Measurements from ENCODE around the gene BIRC7.

The BIRC7 gene

GRCh38 chr20:63225082-63225454 is 10.6 kb upstream of the BIRC7 start:
- DNase-seq (ENCODE audit: low spot score) = no peak

GRCh38 chr20:63226042-63226943 is 9.4 kb upstream of the BIRC7 start:
- no peak for DNase-seq (ENCODE audit: low spot score)

- no peak for DNase-seq (ENCODE audit: low spot score)
These were observed 8.4 kb upstream of the BIRC7 start for GRCh38 chr20:63227260-63227659.

GRCh38 chr20:63228806-63229205 is 6.9 kb upstream of the BIRC7 start:
- DNase-seq (ENCODE audit: low spot score) = no peak

GRCh38 chr20:63230800-63231268 is 4.9 kb upstream of the BIRC7 start:
- no peak for DNase-seq (ENCODE audit: low spot score)

GRCh38 chr20:63232235-63233060 is 3.3 kb upstream of the BIRC7 start:
- no peak for DNase-seq (ENCODE audit: low spot score)

GRCh38 chr20:63233061-63233344 is 2.7 kb upstream of the BIRC7 start:
- DNase-seq (ENCODE audit: low spot score) = no peak

- no peak for DNase-seq (ENCODE audit: low spot score)
These were observed 1.8 kb upstream of the BIRC7 start for GRCh38 chr20:63233924-63234323.

- no peak for DNase-seq (ENCODE audit: low spot score)
These were observed 859 bp upstream of the BIRC7 start for GRCh38 chr20:63234693-63235398.

- DNase-seq (ENCODE audit: low spot score) = no peak
These were observed 572 bp downstream of the BIRC7 start for GRCh38 chr20:63236116-63236837.

GRCh38 chr20:63238031-63238430 is 2.3 kb downstream of the BIRC7 start:
- DNase-seq (ENCODE audit: low spot score) = no peak

GRCh38 chr20:63238514-63239125 is 2.9 kb downstream of the BIRC7 start:
- DNase-seq (ENCODE audit: low spot score) = no peak

GRCh38 chr20:63239431-63239830 is 3.7 kb downstream of the BIRC7 start:
- DNase-seq (ENCODE audit: low spot score) = no peak

GRCh38 chr20:63240004-63240403 is 4.3 kb downstream of the BIRC7 start:
- DNase-seq (ENCODE audit: low spot score) = no peak

- DNase-seq (ENCODE audit: low spot score) = no peak
These were observed 5.6 kb downstream of the BIRC7 start for GRCh38 chr20:63241272-63241671.

GRCh38 chr20:63242736-63243135 is 7.0 kb downstream of the BIRC7 start:
- DNase-seq (ENCODE audit: low spot score) = no peak

GRCh38 chr20:63243604-63244247 is 8.0 kb downstream of the BIRC7 start:
- DNase-seq (ENCODE audit: low spot score) = no peak

- no peak for DNase-seq (ENCODE audit: low spot score)
These were observed 8.8 kb downstream of the BIRC7 start for GRCh38 chr20:63244468-63244867.

GRCh38 chr20:63246490-63247288 is 11.0 kb downstream of the BIRC7 start:
- DNase-seq (ENCODE audit: low spot score) = no peak

GRCh38 chr20:63247671-63248228 is 12.0 kb downstream of the BIRC7 start:
- no peak for DNase-seq (ENCODE audit: low spot score)
